GM21619 (cell line): ENCODE measurements around the gene ACOT13.
"Not testable (repeated sequence)": the region's sequence is repeated elsewhere in the genome, so short reads cannot be mapped to it uniquely, and the experiment has no call there.

ENCODE experiments used
- ATAC-seq: cut with Tn5 transposase; IDR thresholded peaks from one replicate; pipeline ENCODE4 v1.9.1; 2021; ENCODE audit not compliant: unreplicated experiment

The ACOT13 gene

GRCh38 chr6:24661759-24662158 is 5.1 kb upstream of the ACOT13 start:
- ATAC-seq, result not testable (repeated sequence)

GRCh38 chr6:24662236-24662635 is 4.6 kb upstream of the ACOT13 start:
- no peak for ATAC-seq

GRCh38 chr6:24663189-24663588 is 3.7 kb upstream of the ACOT13 start:
- no peak for ATAC-seq

- no peak for ATAC-seq
Measured at GRCh38 chr6:24664046-24664987, 2.6 kb upstream of the ACOT13 start.

- peak; percentile 32 for ATAC-seq
Measured at GRCh38 chr6:24666097-24666640, 708 bp upstream of the ACOT13 start.

GRCh38 chr6:24667378-24667803 is 514 bp downstream of the ACOT13 start:
- ATAC-seq, result no peak

GRCh38 chr6:24668066-24668996 is 1.5 kb downstream of the ACOT13 start:
- ATAC-seq, result not testable (repeated sequence)

- ATAC-seq, result no peak
Measured at GRCh38 chr6:24668997-24669361, 2.1 kb downstream of the ACOT13 start.

GRCh38 chr6:24670492-24670891 is 3.6 kb downstream of the ACOT13 start:
- ATAC-seq, result not testable (repeated sequence)

GRCh38 chr6:24671077-24671476 is 4.2 kb downstream of the ACOT13 start:
- ATAC-seq, result not testable (repeated sequence)

- ATAC-seq, result no peak
Measured at GRCh38 chr6:24672620-24673182, 5.8 kb downstream of the ACOT13 start.

- ATAC-seq, result no peak
Measured at GRCh38 chr6:24673625-24674024, 6.7 kb downstream of the ACOT13 start.

- ATAC-seq, result not testable (repeated sequence)
Measured at GRCh38 chr6:24678792-24679352, 12.0 kb downstream of the ACOT13 start.

- ATAC-seq, result no peak
Measured at GRCh38 chr6:24680582-24680981, 13.7 kb downstream of the ACOT13 start.

GRCh38 chr6:24683297-24684296 is 16.7 kb downstream of the ACOT13 start:
- ATAC-seq, result no peak

GRCh38 chr6:24686408-24686807 is 19.5 kb downstream of the ACOT13 start:
- ATAC-seq, result no peak

GRCh38 chr6:24686946-24687345 is 20.1 kb downstream of the ACOT13 start:
- no peak for ATAC-seq

GRCh38 chr6:24689964-24690363 is 23.1 kb downstream of the ACOT13 start:
- ATAC-seq, result no peak

- ATAC-seq, result no peak
Measured at GRCh38 chr6:24690593-24690992, 23.7 kb downstream of the ACOT13 start.
